SH-SY5Y (cell line): Measurements from ENCODE around the gene PMEPA1.

Experiments used
- GATA2 ChIP-seq: IDR thresholded peaks from 2 replicates; pipeline ENCODE4 v1.6.1; 2011; ENCODE audit warnings: mild to moderate bottlenecking, low read depth, low read length
- GATA3 ChIP-seq: IDR thresholded peaks from 2 replicates; pipeline ENCODE4 v1.6.1; 2011; ENCODE audit warnings: low read depth, mild to moderate bottlenecking, low read length, moderate library complexity

DNA sequence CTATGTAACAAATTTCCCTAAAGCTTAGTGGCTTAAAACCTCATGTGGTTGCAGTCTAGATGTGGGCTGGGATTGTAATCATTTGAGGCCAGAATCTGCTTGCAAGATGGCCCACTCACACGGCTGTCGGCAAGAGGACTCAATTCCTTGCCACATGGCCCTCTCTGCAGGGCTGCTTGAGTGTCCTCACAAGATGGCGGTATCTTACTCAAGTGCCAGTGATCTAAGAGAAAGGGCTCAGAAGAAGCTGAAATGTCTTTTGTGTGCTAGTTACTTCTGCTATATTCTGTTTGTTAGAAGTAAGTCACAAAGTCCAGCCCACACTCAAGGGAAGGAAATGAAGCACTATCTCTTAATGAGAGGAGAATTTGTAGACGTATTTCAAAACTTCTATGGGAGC is 47.1 kb upstream of the PMEPA1 start:
- no peak for TF ChIP-seq GATA3
- no peak for TF ChIP-seq GATA2
